ENCODE results near the gene MAML2. TPM values are rescaled to one million over a fixed set of nuclear protein-coding genes. Genes with fewer than 3 reads are reported as not detected.

MAML2 gene
- total RNA-seq, 1 experiment from 2014 or later: 2.7 TPM

DNA sequence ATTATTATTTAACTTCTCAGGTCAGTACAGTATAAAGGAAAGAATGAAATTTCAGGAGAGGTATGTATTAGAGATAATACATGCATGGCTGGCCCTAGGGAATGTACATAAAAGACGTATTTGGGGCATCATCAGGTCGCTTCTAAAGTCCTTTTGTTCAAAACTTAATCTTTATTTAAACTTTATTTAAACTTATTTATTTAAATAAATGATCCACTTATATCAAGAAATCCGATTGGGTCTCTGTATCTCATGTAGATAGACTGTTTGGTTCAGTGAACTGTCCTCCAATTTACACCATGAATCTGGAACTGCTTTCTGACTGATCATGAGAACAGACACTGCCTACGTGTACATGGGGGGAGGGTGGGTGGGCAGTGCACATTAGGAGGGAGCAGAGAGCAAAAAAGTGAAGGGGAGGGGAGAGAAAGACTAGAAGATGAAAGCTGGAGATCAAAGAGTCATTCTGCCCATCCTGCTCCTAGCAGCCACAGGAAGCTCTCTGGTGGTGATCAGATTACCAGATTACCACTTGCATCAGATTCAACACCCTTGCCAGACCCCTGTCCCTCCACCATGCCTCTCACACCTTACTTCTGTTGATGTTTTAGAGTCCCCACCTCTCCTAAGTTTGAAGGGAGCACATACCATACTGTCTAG is 327.0 kb downstream of the MAML2 start:
- Histone ChIP-seq H3K27ac (ENCODE audit: insufficient read length, low read depth, low read length) (no peak overlapping the region), H3K14ac (ENCODE audit: insufficient read depth, low read length) (no peak overlapping the region), H3K4me1 (ENCODE audit: insufficient read depth, low read length) (peaks cover 21% of the 10 kb centered on the region; the same call in 1 of the 2 replicates), H4K20me1 (ENCODE audit: control insufficient read depth, insufficient read depth, insufficient read length) (no peaks in the 10 kb centered on the region), H3K79me2 (ENCODE audit: insufficient read depth, low read length) (no peaks in the 10 kb centered on the region), H3T11ph (ENCODE audit: low read length) (no peak overlapping the region), H3K9me3 (ENCODE audit: control insufficient read depth, low read depth, low read length) (no peaks in the 10 kb centered on the region), H2BK15ac (ENCODE audit: low read depth, low read length) (no peak overlapping the region), H2AK5ac (ENCODE audit: insufficient read length, low read length) (no peak overlapping the region), H3K9ac (ENCODE audit: extremely low read depth, insufficient read length, low read length) (no peak overlapping the region), H3K79me1 (ENCODE audit: insufficient read depth, low read depth, low read length, poor library complexity, severe bottlenecking) (no peaks in the 10 kb centered on the region), H2BK120ac (ENCODE audit: low read depth, low read length, poor library complexity, severe bottlenecking) (no peak overlapping the region), H2BK5ac (ENCODE audit: insufficient read length, low read length) (no peak overlapping the region), H4K8ac (replicated peaks; ENCODE audit: insufficient read length, low read depth, low read length) (no peak overlapping the region), H3K23me2 (ENCODE audit: insufficient read length, low read depth, low read length, poor library complexity, severe bottlenecking) (no peaks in the 10 kb centered on the region), H4K91ac (ENCODE audit: insufficient read length, low read depth, low read length) (no peak overlapping the region), H3K4me2 (ENCODE audit: insufficient read depth, insufficient read length, low read length) (no peak overlapping the region), H2BK12ac (ENCODE audit: insufficient read length, low read depth, low read length) (no peak overlapping the region), H4K5ac (ENCODE audit: insufficient read length, low read depth, low read length) (no peak overlapping the region), H2AFZ (ENCODE audit: low read length) (no peak overlapping the region), H3K27me3 (ENCODE audit: insufficient read depth, low read length) (no peaks in the 10 kb centered on the region), H3K4ac (ENCODE audit: low read depth, low read length) (no peak overlapping the region), H3K23ac (ENCODE audit: insufficient read length, low read depth, low read length) (no peak overlapping the region), H2BK20ac (ENCODE audit: low read depth, low read length, poor library complexity, severe bottlenecking) (no peak overlapping the region), H3K18ac (ENCODE audit: insufficient read length, low read depth, low read length) (no peak overlapping the region), H3K56ac (ENCODE audit: insufficient read length, low read depth, low read length) (no peak overlapping the region)
- H3K9me3 Mint-ChIP-seq: no peaks in the 10 kb centered on the region
- H3K4me1 Mint-ChIP-seq: peaks cover 33 to 40% of the 10 kb centered on the region in 2 experiments
- no CpG with 5 or more reads among the region's 4 CpGs for WGBS (ENCODE audit: extremely low coverage, insufficient read length, low lambda C conversion rate)
- H3K27ac Mint-ChIP-seq: no peak overlapping the region
- peaks cover 2% of the 10 kb centered on the region; the same call in 1 of the 2 replicates for H3K27me3 Mint-ChIP-seq (ENCODE audit: low read depth)
- no peak overlapping the region for H3K4me3 Mint-ChIP-seq
- TF ChIP-seq, protein P1, sequence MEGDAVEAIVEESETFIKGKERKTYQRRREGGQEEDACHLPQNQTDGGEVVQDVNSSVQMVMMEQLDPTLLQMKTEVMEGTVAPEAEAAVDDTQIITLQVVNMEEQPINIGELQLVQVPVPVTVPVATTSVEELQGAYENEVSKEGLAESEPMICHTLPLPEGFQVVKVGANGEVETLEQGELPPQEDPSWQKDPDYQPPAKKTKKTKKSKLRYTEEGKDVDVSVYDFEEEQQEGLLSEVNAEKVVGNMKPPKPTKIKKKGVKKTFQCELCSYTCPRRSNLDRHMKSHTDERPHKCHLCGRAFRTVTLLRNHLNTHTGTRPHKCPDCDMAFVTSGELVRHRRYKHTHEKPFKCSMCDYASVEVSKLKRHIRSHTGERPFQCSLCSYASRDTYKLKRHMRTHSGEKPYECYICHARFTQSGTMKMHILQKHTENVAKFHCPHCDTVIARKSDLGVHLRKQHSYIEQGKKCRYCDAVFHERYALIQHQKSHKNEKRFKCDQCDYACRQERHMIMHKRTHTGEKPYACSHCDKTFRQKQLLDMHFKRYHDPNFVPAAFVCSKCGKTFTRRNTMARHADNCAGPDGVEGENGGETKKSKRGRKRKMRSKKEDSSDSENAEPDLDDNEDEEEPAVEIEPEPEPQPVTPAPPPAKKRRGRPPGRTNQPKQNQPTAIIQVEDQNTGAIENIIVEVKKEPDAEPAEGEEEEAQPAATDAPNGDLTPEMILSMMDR (conservative IDR thresholded peaks at IDR 0.05): no peak
- peak; percentile 33 for DNase-seq
- no peaks in the 10 kb centered on the region for H3K36me3 Mint-ChIP-seq (ENCODE audit: insufficient read depth in 1 of 3, low read depth in 3 of 3)
